HCT116 (cell line): Measurements from ENCODE around the gene MRPL37. TPM values are rescaled to one million over a fixed set of nuclear protein-coding genes. Genes with fewer than 3 reads are reported as not detected.

Source experiments
- ATAC-seq: fragments of 200-7000 bp; cut with Tn5 transposase; 2 replicates; pipeline ENCODE4 v1.9.1; 2020; ENCODE audit warnings: mild to moderate bottlenecking, moderate library complexity
- BruUV-seq: library from RNA; stranded (reverse); fragments of 400-500 nt; replicated peaks from 2 replicates; lab custom pipeline; 2021; lab: Mats Ljungman, UMichigan
- CTCF ChIA-PET: fragments of 300-600 bp; sonication (Branson Sonifier 250); formaldehyde crosslinking; loops from one replicate; lab custom pipeline; 2021; ENCODE audit warnings: antibody characterized with exemption; lab: Charles Lee
- POLR2A ChIA-PET: fragments of 300-600, 350-600 bp; sonication (Branson Sonifier 250); formaldehyde crosslinking; loops from one replicate; lab custom pipeline; 2021; ENCODE audit warnings: antibody characterized with exemption; lab: Charles Lee
- RAD21 ChIA-PET, 2 experiments: fragments of 300-600 bp; sonication (Branson Sonifier 250); formaldehyde crosslinking; loops; one replicate each; lab custom pipeline; 2023; ENCODE audit warnings: low total read pairs in 2 of 2; ENCODE audit not compliant: uncharacterized antibody in 2 of 2, unreplicated experiment in 2 of 2, low non-redundant PET in 1 of 2; lab: Charles Lee
- DNase-seq: peaks from one replicate; pipeline ENCODE4 v3.0.0-alpha.2; 2010; ENCODE audit warnings: low read depth, low spot score
- H2AFZ ChIP-seq: fragments of 200-600 bp; shearing (Covaris generic), sonication (generic); 2 replicates; pipeline ENCODE4 v1.6.1; 2017; ENCODE audit warnings: low read depth, mixed run types, mixed read lengths, antibody characterized with exemption, low read length; ENCODE audit not compliant: poor library complexity, severe bottlenecking
- H3K27ac ChIP-seq: 2 replicates; pipeline ENCODE4 v1.5.1; 2012; ENCODE audit warnings: low read depth, low read length
- H3K27me3 ChIP-seq: fragments of 200-600 bp; sonication (generic); 2 replicates; pipeline ENCODE4 v1.6.1; 2016; ENCODE audit warnings: mixed run types, low read length, mixed read lengths; ENCODE audit not compliant: insufficient read depth
- H3K36me3 ChIP-seq, 2 experiments: fragments of 200-500 bp in 1 of 2; fragments of 200-600 bp in 1 of 2; sonication (Bioruptor generic) in 1 of 2; sonication (generic) in 1 of 2; 2 replicates each; pipeline versions ENCODE4 v1.5.1 to v1.6.1; 2014 to 2016; ENCODE audit warnings: low read length in 2 of 2, inconsistent platforms in 1 of 2, mixed read lengths in 1 of 2, mixed run types in 1 of 2; ENCODE audit not compliant: insufficient read depth in 2 of 2, control insufficient read depth in 1 of 2
- H3K4me1 ChIP-seq, 2 experiments: fragments of 200-600 bp in 1 of 2; sonication (generic) in 1 of 2; 2 replicates each; pipeline versions ENCODE4 v1.5.1 to v1.6.1; 2012 to 2017; ENCODE audit warnings: low read length in 2 of 2, inconsistent platforms in 1 of 2, mild to moderate bottlenecking in 1 of 2, mixed read lengths in 1 of 2, mixed run types in 1 of 2, moderate library complexity in 1 of 2; ENCODE audit not compliant: insufficient read depth in 2 of 2, control insufficient read depth in 1 of 2
- H3K4me2 ChIP-seq: fragments of 200-600 bp; sonication (generic); 2 replicates; pipeline ENCODE4 v1.6.1; 2017; ENCODE audit warnings: mixed run types, low read length, mixed read lengths
- H3K4me3 ChIP-seq, 2 experiments: fragments of 200-600 bp in 1 of 2; sonication (generic) in 1 of 2; replicated peaks in 1 of 2; 2 replicates each; pipeline ENCODE4 v1.5.1; 2011 to 2016; ENCODE audit warnings: low read length in 2 of 2, control low read depth in 1 of 2, low read depth in 1 of 2, mild to moderate bottlenecking in 1 of 2, mixed read lengths in 1 of 2, mixed run types in 1 of 2
- H3K79me2 ChIP-seq: fragments of 200-600 bp; sonication (generic); 2 replicates; pipeline ENCODE4 v1.6.1; 2017; ENCODE audit warnings: mild to moderate bottlenecking, mixed run types, low read length, moderate library complexity, mixed read lengths; ENCODE audit not compliant: insufficient read depth
- H3K9ac ChIP-seq: fragments of 200-600 bp; sonication (generic); 2 replicates; pipeline ENCODE4 v1.6.1; 2016; ENCODE audit warnings: low read length, mixed read lengths
- H3K9me2 ChIP-seq: fragments of 200-600 bp; sonication (generic), shearing (Covaris generic); 2 replicates; pipeline ENCODE4 v1.6.1; 2017; ENCODE audit warnings: mixed run types, mild to moderate bottlenecking, moderate library complexity; ENCODE audit not compliant: insufficient read depth
- H3K9me3 ChIP-seq, 2 experiments: fragments of 200-500 bp in 1 of 2; fragments of 200-600 bp in 1 of 2; sonication (Bioruptor generic) in 1 of 2; sonication (generic) in 1 of 2; 2 replicates each; pipeline ENCODE4 v1.6.1; 2014 to 2017; ENCODE audit warnings: low read length in 2 of 2, mixed read lengths in 2 of 2, inconsistent platforms in 1 of 2, low read depth in 1 of 2, mild to moderate bottlenecking in 1 of 2, mixed run types in 1 of 2, moderate library complexity in 1 of 2; ENCODE audit not compliant: control insufficient read depth in 1 of 2, insufficient read depth in 1 of 2
- H4K20me1 ChIP-seq: fragments of 200-600 bp; sonication (generic), shearing (Covaris generic); 2 replicates; pipeline ENCODE4 v1.6.1; 2017; ENCODE audit warnings: mixed run types, mild to moderate bottlenecking, moderate library complexity; ENCODE audit not compliant: insufficient read depth
- ATF3 ChIP-seq: IDR thresholded peaks from 2 replicates; pipeline ENCODE4 v1.6.1; 2012
- CBX3 ChIP-seq: IDR thresholded peaks from 2 replicates; pipeline ENCODE4 v1.6.1; 2012; ENCODE audit warnings: low read depth
- CEBPB ChIP-seq: IDR thresholded peaks from 2 replicates; pipeline ENCODE4 v1.6.1; 2012; ENCODE audit warnings: low read depth
- CTCF ChIP-seq, 3 experiments: fragments of 200-600 bp in 1 of 3; sonication (generic) in 1 of 3; IDR thresholded peaks in 2 of 3; conservative IDR thresholded peaks in 1 of 3; 2 replicates each; pipeline ENCODE4 v1.5.1; 2012 to 2017; ENCODE audit warnings: low read depth in 2 of 3, low read length in 2 of 3, antibody characterized with exemption in 1 of 3, borderline replicate concordance in 1 of 3, control low read depth in 1 of 3, mild to moderate bottlenecking in 1 of 3, mixed read lengths in 1 of 3, mixed run types in 1 of 3, moderate library complexity in 1 of 3; ENCODE audit not compliant: insufficient read depth in 1 of 3
- ELF1 ChIP-seq: IDR thresholded peaks from 2 replicates; pipeline ENCODE4 v1.6.1; 2012; ENCODE audit warnings: low read depth, borderline replicate concordance
- EZH2 ChIP-seq: fragments of 200-600 bp; sonication (generic); IDR thresholded peaks from 2 replicates; pipeline ENCODE4 v1.6.1; 2017; ENCODE audit warnings: antibody characterized with exemption, mixed run types
- JUND ChIP-seq: IDR thresholded peaks from 2 replicates; pipeline ENCODE4 v1.6.1; 2012
- POLR2A ChIP-seq: IDR thresholded peaks from 2 replicates; pipeline ENCODE4 v1.7.0; 2011; ENCODE audit warnings: borderline replicate concordance; ENCODE audit not compliant: insufficient read depth, insufficient read length; ENCODE audit errors: extremely low read depth
- POLR2AphosphoS5 ChIP-seq: IDR thresholded peaks from 2 replicates; pipeline ENCODE4 v1.6.1; 2011; ENCODE audit warnings: mild to moderate bottlenecking, low read depth, low read length, moderate library complexity
- RAD21 ChIP-seq: IDR thresholded peaks from 2 replicates; pipeline ENCODE4 v1.6.1; 2012; ENCODE audit warnings: low read depth, mild to moderate bottlenecking
- SIN3A ChIP-seq: IDR thresholded peaks from 2 replicates; pipeline ENCODE4 v1.6.1; 2012; ENCODE audit warnings: low read depth
- SRF ChIP-seq: IDR thresholded peaks from 2 replicates; pipeline ENCODE4 v1.6.1; 2012; ENCODE audit warnings: low read depth
- TCF7L2 ChIP-seq: IDR thresholded peaks from 2 replicates; pipeline ENCODE4 v1.7.0; 2011; ENCODE audit warnings: borderline replicate concordance, inconsistent platforms; ENCODE audit not compliant: insufficient read depth, insufficient read length; ENCODE audit errors: extremely low read depth
- YY1 ChIP-seq: IDR thresholded peaks from 2 replicates; pipeline ENCODE4 v1.6.1; 2011; ENCODE audit warnings: low read length, low read depth, moderate library complexity, mild to moderate bottlenecking; ENCODE audit not compliant: insufficient replicate concordance; ENCODE audit errors: extremely low read depth
- ZFX ChIP-seq: fragments of 450-650 bp; IDR thresholded peaks from 2 replicates; pipeline ENCODE4 v1.6.1; 2017
- intact Hi-C: fragments of 100-400 bp; cut with micrococcal nuclease; formaldehyde crosslinking; loops from 2 replicates; pipeline ENCODE4 v1.10.0; 2022
- total RNA-seq: library from RNA; stranded (reverse); gene quantifications from one replicate; pipeline ENCODE4 v1.2.1, GENCODE V29; 2021; ENCODE audit not compliant: unreplicated experiment

The MRPL37 gene
- total RNA-seq, 1 experiment from 2014 or later = 132 TPM

- ATAC-seq (no peak), DNase-seq (no peak)
- H3K9ac ChIP-seq = no peak overlapping the region
- RAD21 ChIA-PET = no interaction called here
- TF ChIP-seq YY1 = no peak
- no peak for TF ChIP-seq EZH2
- no peak for TF ChIP-seq TCF7L2
- TF ChIP-seq ELF1 = no peak
- no peak for TF ChIP-seq SIN3A
- TF ChIP-seq ATF3 = no peak
- TF ChIP-seq CEBPB = no peak
- TF ChIP-seq SRF = no peak
- no peak for TF ChIP-seq CTCF (IDR thresholded peaks at IDR 0.05 in 2 of 3, conservative IDR thresholded peaks at IDR 0.05 in 1 of 3; ENCODE audit: borderline replicate concordance in 1 of 3, insufficient read depth in 1 of 3, low read depth in 2 of 3, low read length in 2 of 3)
- no peak for TF ChIP-seq JUND
- no peak for TF ChIP-seq POLR2AphosphoS5
- TF ChIP-seq ZFX = no peak
- no peak for TF ChIP-seq CBX3
- no peak for TF ChIP-seq RAD21
- TF ChIP-seq POLR2A = no peak
- no peak overlapping the region for H3K27ac ChIP-seq
- POLR2A ChIA-PET = no interaction called here
- CTCF ChIA-PET = no interaction called here
- no peaks in the 10 kb centered on the region for H3K9me2 ChIP-seq
- H3K9me3 ChIP-seq = no peaks in the 10 kb centered on the region
- H4K20me1 ChIP-seq = no peaks in the 10 kb centered on the region
- BruUV-seq = no TSS peak
- intact Hi-C loops = no loop called here
- peaks cover 5 to 8% of the 10 kb centered on the region in 2 experiments; a peak in 3 of 4 replicates for H3K36me3 ChIP-seq
- H3K4me3 ChIP-seq = no peak overlapping the region
- peaks cover 13 to 21% of the 10 kb centered on the region in 2 experiments for H3K4me1 ChIP-seq
- H2AFZ ChIP-seq = no peak overlapping the region
- no peaks in the 10 kb centered on the region for H3K79me2 ChIP-seq
- H3K4me2 ChIP-seq = no peak overlapping the region
- no peaks in the 10 kb centered on the region for H3K27me3 ChIP-seq
Observed at GRCh38 chr1:54223441-54224202, 23.7 kb downstream of the MRPL37 start.
